Transverse colon (tissue), 4 donors: ENCODE data around the gene ABCA10. TPM values are rescaled to one million over a fixed set of nuclear protein-coding genes. Genes with fewer than 3 reads are reported as not detected.

ENCODE experiments used
- DNase-seq: peaks from one replicate; pipeline ENCODE4 v3.0.0-alpha.2; 2019
- H3K27ac ChIP-seq, 4 donors: fragments of 200-600 bp; sonication (generic); 2 replicates each; pipeline ENCODE4 v1.5.1; 2016 to 2018; ENCODE audit warnings: inconsistent platforms in 4 of 4
- H3K27me3 ChIP-seq: fragments of 200-600 bp; sonication (generic); 2 replicates; pipeline ENCODE4 v1.5.1; 2017; ENCODE audit warnings: inconsistent platforms
- H3K36me3 ChIP-seq, 4 donors: fragments of 200-600 bp; sonication (generic); 2 replicates each; pipeline ENCODE4 v1.5.1; 2017 to 2019; ENCODE audit warnings: inconsistent platforms in 4 of 4
- H3K4me1 ChIP-seq, 4 donors: fragments of 200-600 bp; sonication (generic); 2 replicates each; pipeline ENCODE4 v1.5.1; 2017 to 2020; ENCODE audit warnings: inconsistent platforms in 4 of 4
- H3K4me3 ChIP-seq, 4 donors: fragments of 200-600 bp; sonication (generic); 1 replicate in 1 of 4; 2 replicates in 3 of 4; pipeline versions ENCODE4 v1.5.1 to v1.6.1; 2017 to 2019; ENCODE audit warnings: inconsistent platforms in 4 of 4
- H3K9me3 ChIP-seq, 2 donors: fragments of 200-600 bp; sonication (generic); 2 replicates each; pipeline ENCODE4 v1.5.1; 2017 to 2019; ENCODE audit warnings: inconsistent platforms in 2 of 2
- CTCF ChIP-seq, 5 experiments: fragments of 200-600 bp in 3 of 5; fragments of 450-650 bp in 2 of 5; sonication (generic) in 3 of 5; IDR thresholded peaks; 1 replicate in 2 of 5; 2 replicates in 3 of 5; pipeline ENCODE4 v1.5.1; 2016 to 2017; ENCODE audit warnings: antibody characterized with exemption in 5 of 5, inconsistent platforms in 3 of 5, mild to moderate bottlenecking in 2 of 5, moderate library complexity in 1 of 5
- EP300 ChIP-seq: sonication (generic); formaldehyde crosslinking; IDR thresholded peaks from one replicate; pipeline ENCODE4 v1.6.1; 2017; ENCODE audit warnings: antibody characterized with exemption, low read depth
- POLR2A ChIP-seq: fragments of 450-650 bp; IDR thresholded peaks from one replicate; pipeline ENCODE4 v1.6.1; 2016; ENCODE audit warnings: antibody characterized with exemption, mild to moderate bottlenecking, moderate library complexity
- POLR2AphosphoS5 ChIP-seq, 3 donors: sonication (generic); formaldehyde crosslinking; IDR thresholded peaks; one replicate each; pipeline ENCODE4 v1.6.1; 2016; ENCODE audit warnings: antibody characterized with exemption in 3 of 3
- WGBS, 2 donors: methylation state at CpG; one replicate each; pipeline ENCODE4 v1.1.5; 2018; ENCODE audit warnings: low coverage in 1 of 2; 5-methylcytosine and 5-hydroxymethylcytosine counted together
- in situ Hi-C, 4 donors: fragments of 200-750 bp; cut with MboI; loops; one replicate each; pipeline versions ENCODE4 v1.15.0 to v1.15.1; 2017; ENCODE audit warnings: low sequenced_read_pairs in 3 of 4, low pct_ligation_motif_present in 1 of 4, low pct_unique_long_range_greater_than_20kb in 1 of 4
- intact Hi-C: fragments of 100-400 bp; cut with DNase I; formaldehyde crosslinking; loops from one replicate; pipeline ENCODE4 v1.15.1; 2023; ENCODE audit warnings: low total_unique reads
- total RNA-seq, 4 donors: library from RNA; depleted of rRNA; stranded (reverse); fragments of >200 nt; gene quantifications; one replicate each; pipeline ENCODE4 v1.1.0, GENCODE V29; 2016

The ABCA10 gene
- total RNA-seq, 4 donors from 2014 or later = 4.6 to 22.1 (median 13.0) TPM

DNA sequence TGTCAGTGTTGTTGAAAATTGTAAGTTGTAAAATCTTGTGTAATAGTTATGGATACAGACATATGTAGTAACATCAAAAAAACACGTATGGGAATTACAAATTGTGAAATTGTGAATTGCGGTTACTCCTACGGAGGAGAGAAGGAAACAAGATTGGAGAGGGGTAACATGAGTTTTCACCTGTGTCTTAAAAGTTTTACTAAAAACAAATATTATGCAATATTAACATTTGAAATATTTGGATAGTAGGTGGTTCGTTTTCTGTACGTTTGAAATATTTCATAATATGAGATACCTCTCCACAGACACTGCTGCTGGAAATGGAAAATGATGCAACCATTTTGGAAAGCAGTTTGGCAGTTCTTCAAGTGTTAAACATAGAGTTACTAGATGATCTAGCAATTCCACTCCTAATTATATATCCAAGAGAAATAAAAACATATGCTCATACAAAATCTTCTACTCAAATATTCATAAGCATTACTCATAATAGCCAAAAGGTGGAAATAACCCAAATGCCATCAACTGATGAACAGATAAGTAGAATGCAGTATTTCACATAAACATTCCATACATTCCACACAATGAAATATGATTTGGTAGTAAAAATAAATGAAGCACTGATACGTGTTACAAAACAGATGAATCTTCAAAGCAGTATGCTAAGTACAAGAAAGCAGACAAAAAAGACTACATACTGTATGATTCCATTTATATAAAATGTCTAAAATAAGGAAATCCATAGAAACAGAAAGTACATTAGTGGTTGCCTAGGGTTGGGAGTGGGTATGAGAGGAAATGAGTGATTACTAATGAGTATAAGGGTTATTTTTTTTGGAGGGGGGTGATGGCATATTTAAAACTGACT is 40.7 kb upstream of the ABCA10 start:
- H3K9me3 ChIP-seq = no peaks in the 10 kb centered on the region
- H3K4me1 ChIP-seq = no peaks in the 10 kb centered on the region
- H3K27me3 ChIP-seq = no peaks in the 10 kb centered on the region
- intact Hi-C loops (no loop called here), in situ Hi-C loops (no loop called here)
- no peak for TF ChIP-seq EP300
- TF ChIP-seq CTCF (IDR thresholded peaks at IDR 0.05) = no peak
- TF ChIP-seq POLR2A = no peak
- no peak for TF ChIP-seq POLR2AphosphoS5 (IDR thresholded peaks at IDR 0.05)
- peaks cover 0 to 12% (median 0%) of the 10 kb centered on the region in 4 donors for H3K36me3 ChIP-seq
- H3K27ac ChIP-seq = no peak overlapping the region
- no peak overlapping the region for H3K4me3 ChIP-seq
- DNase-seq = no peak
- 74 to 79% methylated on average over 6 of the region's 6 CpGs for WGBS, 2 donors

GRCh38 chr17:69268543-69269014 is 40.0 kb upstream of the ABCA10 start:
- no peak for DNase-seq
- Histone ChIP-seq H3K9me3 (no peaks in the 10 kb centered on the region), H3K27ac (no peak overlapping the region), H3K4me3 (no peak overlapping the region), H3K27me3 (no peaks in the 10 kb centered on the region), H3K36me3 (peaks cover 0 to 14% (median 0%) of the 10 kb centered on the region in 4 donors), H3K4me1 (no peaks in the 10 kb centered on the region)
- intact Hi-C loops (no loop called here), in situ Hi-C loops (no loop called here)
- TF ChIP-seq POLR2AphosphoS5 (IDR thresholded peaks at IDR 0.05) = no peak
- no peak for TF ChIP-seq EP300
- TF ChIP-seq CTCF (IDR thresholded peaks at IDR 0.05) = no peak
- TF ChIP-seq POLR2A = no peak
- 83 to 90% methylated on average over 1 to 5 of the region's 5 CpGs for WGBS, 2 donors

- peaks cover 0 to 19% (median 0%) of the 10 kb centered on the region in 4 donors for H3K36me3 ChIP-seq
- no peaks in the 10 kb centered on the region for H3K9me3 ChIP-seq
- no peak overlapping the region for H3K4me3 ChIP-seq
- no peaks in the 10 kb centered on the region for H3K27me3 ChIP-seq
- in situ Hi-C loops (no loop called here), intact Hi-C loops (no loop called here)
- no peak for DNase-seq
- WGBS, 2 donors = 77 to 84% methylated on average over 3 of the region's 3 CpGs
- H3K4me1 ChIP-seq = no peaks in the 10 kb centered on the region
- H3K27ac ChIP-seq = no peak overlapping the region
- TF ChIP-seq POLR2A (no peak), CTCF (IDR thresholded peaks at IDR 0.05) (no peak), POLR2AphosphoS5 (IDR thresholded peaks at IDR 0.05) (no peak), EP300 (no peak)
These were observed 38.6 kb upstream of the ABCA10 start for GRCh38 chr17:69267219-69267618.

DNA sequence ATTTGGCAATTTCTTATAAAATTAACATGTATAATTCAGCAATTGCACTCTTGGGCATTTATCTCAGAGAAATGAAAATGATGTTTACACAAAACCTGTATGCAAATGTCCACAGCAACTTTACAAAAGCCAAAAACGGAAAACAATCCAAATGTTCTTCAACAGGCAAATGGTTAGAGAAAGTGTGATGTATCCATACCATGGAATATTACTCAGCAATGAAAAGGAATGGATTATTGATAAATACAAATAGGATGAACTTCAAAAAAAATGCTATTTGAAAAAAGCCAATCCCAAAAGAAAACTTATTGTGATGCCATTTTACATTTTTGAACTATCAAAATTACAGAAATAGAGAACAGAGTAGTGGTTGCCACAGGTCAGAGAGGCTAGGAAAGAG is 37.2 kb upstream of the ABCA10 start:
- Histone ChIP-seq H3K4me1 (no peaks in the 10 kb centered on the region), H3K27ac (no peak overlapping the region), H3K36me3 (peaks cover 0 to 19% (median 0%) of the 10 kb centered on the region in 4 donors), H3K9me3 (no peaks in the 10 kb centered on the region), H3K4me3 (no peak overlapping the region), H3K27me3 (no peaks in the 10 kb centered on the region)
- intact Hi-C loops (no loop called here), in situ Hi-C loops (no loop called here)
- no peak for TF ChIP-seq POLR2AphosphoS5 (IDR thresholded peaks at IDR 0.05)
- no peak for TF ChIP-seq EP300
- TF ChIP-seq POLR2A = no peak
- no peak for TF ChIP-seq CTCF (IDR thresholded peaks at IDR 0.05)
- WGBS, 2 donors = 73 to 94% methylated on average over 1 of the region's 1 CpG
- DNase-seq = no peak
